IPS DF 6.9 (cell line): Measurements from ENCODE around the gene MB.

Source experiments
- DNase-seq: peaks from one replicate; pipeline ENCODE4 v3.0.0-alpha.2; 2013; ENCODE audit warnings: low read depth, low spot score
- H3K27ac ChIP-seq: one replicate; pipeline ENCODE4 v1.5.1; 2013; ENCODE audit warnings: low read length, control low read depth
- H3K27me3 ChIP-seq: 2 replicates; pipeline ENCODE4 v1.6.1; 2013; ENCODE audit warnings: mild to moderate bottlenecking, low read length; ENCODE audit not compliant: control insufficient read depth, insufficient read depth
- H3K36me3 ChIP-seq: 2 replicates; pipeline ENCODE4 v1.6.1; 2013; ENCODE audit warnings: low read length; ENCODE audit not compliant: control insufficient read depth, insufficient read depth
- H3K4me1 ChIP-seq: 2 replicates; pipeline ENCODE4 v1.6.1; 2013; ENCODE audit warnings: low read length; ENCODE audit not compliant: control insufficient read depth, insufficient read depth
- H3K4me3 ChIP-seq: 2 replicates; pipeline ENCODE4 v1.5.1; 2013; ENCODE audit warnings: mild to moderate bottlenecking, low read length
- H3K9me3 ChIP-seq: 2 replicates; pipeline ENCODE4 v1.6.1; 2013; ENCODE audit warnings: low read length, inconsistent platforms; ENCODE audit not compliant: control insufficient read depth, insufficient read depth
- WGBS: extraction: QIAGEN DNeasy Blood & Tissue Kit; methylation state at CpG from one replicate; pipeline ENCODE4 v1.1.7; 2013; ENCODE audit warnings: mixed read lengths, missing lambda C conversion rate; ENCODE audit not compliant: insufficient read length, insufficient coverage; 5-methylcytosine and 5-hydroxymethylcytosine counted together

Gene MB

GRCh38 chr22:35560824-35561223, 56.3 kb downstream of the MB start:
- no peaks in the 10 kb centered on the region for H3K27me3 ChIP-seq

GRCh38 chr22:35560366-35560765, 56.8 kb downstream of the MB start:
- no peak overlapping the region for H3K4me3 ChIP-seq
- no peak overlapping the region for H3K27ac ChIP-seq
- H3K27me3 ChIP-seq: no peaks in the 10 kb centered on the region
- no peaks in the 10 kb centered on the region for H3K9me3 ChIP-seq
- no peaks in the 10 kb centered on the region for H3K36me3 ChIP-seq
- no peak for DNase-seq
- H3K4me1 ChIP-seq: peaks cover 4% of the 10 kb centered on the region
- WGBS: no CpG with 5 or more reads among the region's 5 CpGs

More at GRCh38 chr22:35560824-35561223, 56.3 kb downstream of the MB start:
- Histone ChIP-seq H3K36me3 (no peaks in the 10 kb centered on the region), H3K4me3 (no peak overlapping the region), H3K27ac (no peak overlapping the region), H3K9me3 (no peaks in the 10 kb centered on the region), H3K4me1 (peaks cover 4% of the 10 kb centered on the region)
- WGBS: no CpG with 5 or more reads among the region's 1 CpG
- no peak for DNase-seq

DNA sequence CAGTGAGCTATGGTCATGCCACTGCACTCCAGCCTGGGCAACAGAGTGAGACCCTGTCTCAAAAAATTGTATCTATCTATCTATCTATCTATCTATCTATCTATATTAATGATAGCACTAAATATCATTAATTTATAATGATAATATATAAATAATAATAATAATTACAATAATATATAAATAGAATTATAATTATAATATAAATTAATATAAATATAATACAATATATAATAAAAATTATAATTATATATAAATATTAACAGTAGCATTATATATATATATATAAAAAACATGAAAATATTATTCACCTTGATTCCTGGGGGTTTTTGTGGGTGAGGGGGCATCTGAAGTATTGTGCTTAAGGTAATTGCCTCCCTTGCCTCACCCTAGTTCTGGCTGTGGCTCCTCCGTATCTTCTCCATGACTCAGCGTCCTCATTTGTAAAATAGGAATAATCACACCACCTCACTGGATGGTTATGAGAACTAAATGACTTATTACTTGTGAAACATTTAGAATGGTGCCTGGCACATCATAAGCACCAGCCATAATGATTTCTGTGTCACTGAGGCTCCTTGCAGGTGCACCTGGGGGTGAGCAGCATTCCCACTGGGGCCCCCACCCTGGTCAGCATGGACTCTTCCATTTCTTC, 57.6 kb downstream of the MB start:
- no peak overlapping the region for H3K4me3 ChIP-seq
- no peaks in the 10 kb centered on the region for H3K27me3 ChIP-seq
- H3K36me3 ChIP-seq: no peaks in the 10 kb centered on the region
- H3K9me3 ChIP-seq: no peaks in the 10 kb centered on the region
- H3K27ac ChIP-seq: no peak overlapping the region
- no CpG with 5 or more reads among the region's 2 CpGs for WGBS
- H3K4me1 ChIP-seq: peaks cover 4% of the 10 kb centered on the region
- no peak for DNase-seq

DNA sequence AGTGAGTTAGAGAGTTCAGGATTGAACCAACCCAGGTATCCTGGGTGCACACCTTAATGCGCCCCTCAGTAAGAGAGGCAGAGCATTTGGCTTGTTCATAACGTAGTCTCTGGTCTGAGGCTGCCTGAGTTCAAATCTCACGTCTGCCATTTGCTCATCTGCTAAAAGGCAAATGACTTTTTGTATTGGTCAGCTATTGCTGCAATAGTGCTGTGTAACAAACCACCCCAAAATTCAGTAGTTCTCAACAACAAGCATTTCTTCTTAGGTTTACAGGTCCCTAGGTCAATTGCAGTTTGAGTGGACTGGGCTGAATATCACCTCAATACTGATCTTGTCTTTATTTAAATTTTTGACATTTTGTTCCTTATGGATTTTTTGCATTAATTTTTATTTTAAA, 58.4 kb downstream of the MB start:
- no peak for DNase-seq
- no CpG with 5 or more reads among the region's 3 CpGs for WGBS
- H3K27me3 ChIP-seq: no peaks in the 10 kb centered on the region
- no peak overlapping the region for H3K27ac ChIP-seq
- no peak overlapping the region for H3K4me3 ChIP-seq
- peaks cover 4% of the 10 kb centered on the region for H3K4me1 ChIP-seq
- H3K9me3 ChIP-seq: no peaks in the 10 kb centered on the region
- no peaks in the 10 kb centered on the region for H3K36me3 ChIP-seq

DNA sequence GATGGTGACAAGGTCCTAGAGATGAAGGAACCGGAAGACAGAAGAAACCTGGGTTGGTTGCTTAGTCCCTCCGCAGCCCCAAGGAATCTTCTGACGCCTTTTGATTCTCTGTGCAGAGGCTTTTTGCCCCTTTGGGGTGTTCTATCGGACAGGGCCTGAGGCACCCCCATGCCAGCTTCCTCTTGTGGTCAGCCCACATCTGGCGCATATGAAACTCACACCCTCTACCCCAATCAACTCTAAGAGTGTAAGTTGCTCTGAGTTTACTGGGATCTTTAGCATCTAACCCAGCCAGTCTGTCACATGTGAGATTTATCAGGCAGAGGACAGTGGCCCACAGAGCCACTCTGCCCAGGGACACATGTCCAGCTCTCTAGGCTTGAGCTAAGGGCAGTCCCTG, 59.1 kb downstream of the MB start:
- H3K4me3 ChIP-seq: no peak overlapping the region
- H3K9me3 ChIP-seq: no peaks in the 10 kb centered on the region
- no peaks in the 10 kb centered on the region for H3K27me3 ChIP-seq
- no peaks in the 10 kb centered on the region for H3K36me3 ChIP-seq
- peaks cover 4% of the 10 kb centered on the region for H3K4me1 ChIP-seq
- no peak overlapping the region for H3K27ac ChIP-seq
- DNase-seq: no peak
- no CpG with 5 or more reads among the region's 5 CpGs for WGBS
